H9 (cell line): ENCODE data around the gene SLC2A4RG. TPM values are rescaled to one million over a fixed set of nuclear protein-coding genes. Genes with fewer than 3 reads are reported as not detected.

ENCODE experiments used
- DNase-seq: peaks from one replicate; pipeline ENCODE4 v3.0.0-alpha.2; 2017
- H2AFZ ChIP-seq: one replicate; pipeline ENCODE4 v1.6.1; 2013; ENCODE audit warnings: mild to moderate bottlenecking, low read length, control low read depth, moderate library complexity
- H2AK5ac ChIP-seq: 2 replicates; pipeline ENCODE4 v1.6.1; 2013; ENCODE audit warnings: low read length, control low read depth, mixed read lengths; ENCODE audit not compliant: insufficient read length
- H2BK120ac ChIP-seq: one replicate; pipeline ENCODE4 v1.6.1; 2013; ENCODE audit warnings: low read depth, mild to moderate bottlenecking, low read length, control low read depth, inconsistent platforms; ENCODE audit not compliant: poor library complexity, severe bottlenecking
- H2BK12ac ChIP-seq: 2 replicates; pipeline ENCODE4 v1.6.1; 2013; ENCODE audit warnings: low read length, control low read depth, mixed read lengths, low read depth; ENCODE audit not compliant: insufficient read length
- H2BK15ac ChIP-seq: 2 replicates; pipeline ENCODE4 v1.6.1; 2013; ENCODE audit warnings: low read depth, low read length, control low read depth
- H2BK20ac ChIP-seq: one replicate; pipeline ENCODE4 v1.6.1; 2013; ENCODE audit warnings: low read depth, mild to moderate bottlenecking, low read length, control low read depth, inconsistent platforms; ENCODE audit not compliant: poor library complexity, severe bottlenecking
- H2BK5ac ChIP-seq: 2 replicates; pipeline ENCODE4 v1.6.1; 2013; ENCODE audit warnings: low read length, control low read depth, mixed read lengths; ENCODE audit not compliant: insufficient read length
- H3K14ac ChIP-seq: 2 replicates; pipeline ENCODE4 v1.6.1; 2013; ENCODE audit warnings: low read length, control low read depth; ENCODE audit not compliant: insufficient read depth
- H3K18ac ChIP-seq: 2 replicates; pipeline ENCODE4 v1.6.1; 2013; ENCODE audit warnings: low read depth, mild to moderate bottlenecking, mixed read lengths, low read length, control low read depth; ENCODE audit not compliant: insufficient read length
- H3K23ac ChIP-seq: 2 replicates; pipeline ENCODE4 v1.6.1; 2013; ENCODE audit warnings: low read length, control low read depth, mixed read lengths, low read depth; ENCODE audit not compliant: insufficient read length
- H3K23me2 ChIP-seq: 2 replicates; pipeline ENCODE4 v1.6.1; 2013; ENCODE audit warnings: low read depth, mild to moderate bottlenecking, mixed read lengths, low read length, control low read depth; ENCODE audit not compliant: insufficient read length, poor library complexity, severe bottlenecking
- H3K27ac ChIP-seq: 2 replicates; pipeline ENCODE4 v1.5.1; 2013; ENCODE audit warnings: low read length, control low read depth, mixed read lengths, low read depth; ENCODE audit not compliant: insufficient read length
- H3K27me3 ChIP-seq: 2 replicates; pipeline ENCODE4 v1.6.1; 2013; ENCODE audit warnings: low read length, control low read depth, inconsistent platforms; ENCODE audit not compliant: insufficient read depth
- H3K4ac ChIP-seq: 2 replicates; pipeline ENCODE4 v1.6.1; 2013; ENCODE audit warnings: low read depth, mild to moderate bottlenecking, control low read depth, inconsistent platforms, low read length, moderate library complexity
- H3K4me1 ChIP-seq: 2 replicates; pipeline ENCODE4 v1.6.1; 2013; ENCODE audit warnings: low read length, control low read depth, inconsistent platforms; ENCODE audit not compliant: insufficient read depth
- H3K4me2 ChIP-seq: 2 replicates; pipeline ENCODE4 v1.6.1; 2013; ENCODE audit warnings: low read length, control low read depth, mixed read lengths; ENCODE audit not compliant: insufficient read length, insufficient read depth
- H3K56ac ChIP-seq: 2 replicates; pipeline ENCODE4 v1.6.1; 2013; ENCODE audit warnings: low read depth, mild to moderate bottlenecking, mixed read lengths, low read length, control low read depth; ENCODE audit not compliant: insufficient read length
- H3K79me1 ChIP-seq: 2 replicates; pipeline ENCODE4 v1.6.1; 2013; ENCODE audit warnings: low read depth, mild to moderate bottlenecking, moderate library complexity, low read length, control low read depth, inconsistent platforms; ENCODE audit not compliant: insufficient read depth, poor library complexity, severe bottlenecking
- H3K79me2 ChIP-seq: 2 replicates; pipeline ENCODE4 v1.6.1; 2013; ENCODE audit warnings: low read length, control low read depth, inconsistent platforms; ENCODE audit not compliant: insufficient read depth
- H3K9ac ChIP-seq: 2 replicates; pipeline ENCODE4 v1.6.1; 2013; ENCODE audit warnings: low read length, control low read depth, mixed read lengths; ENCODE audit not compliant: insufficient read length; ENCODE audit errors: extremely low read depth
- H3K9me3 ChIP-seq: one replicate; pipeline ENCODE4 v1.6.1; 2013; ENCODE audit warnings: low read depth, low read length, inconsistent platforms; ENCODE audit not compliant: control insufficient read depth
- H3T11ph ChIP-seq: one replicate; pipeline ENCODE4 v1.6.1; 2013; ENCODE audit warnings: mild to moderate bottlenecking, low read length, control low read depth, inconsistent platforms
- H4K20me1 ChIP-seq: one replicate; pipeline ENCODE4 v1.6.1; 2013; ENCODE audit not compliant: control insufficient read depth, insufficient read length, insufficient read depth
- H4K5ac ChIP-seq: 2 replicates; pipeline ENCODE4 v1.6.1; 2013; ENCODE audit warnings: low read depth, mild to moderate bottlenecking, mixed read lengths, low read length, control low read depth; ENCODE audit not compliant: insufficient read length
- H4K8ac ChIP-seq: replicated peaks from 2 replicates; pipeline ENCODE4 v1.6.1; 2013; ENCODE audit warnings: low read length, control low read depth, mixed read lengths, low read depth; ENCODE audit not compliant: insufficient read length
- H4K91ac ChIP-seq: 2 replicates; pipeline ENCODE4 v1.6.1; 2013; ENCODE audit warnings: low read depth, mild to moderate bottlenecking, moderate library complexity, mixed read lengths, low read length, control low read depth; ENCODE audit not compliant: insufficient read length
- H3K27ac Mint-ChIP-seq, 3 experiments: 2 replicates in 2 of 3; 3 replicates in 1 of 3; pipeline ENCODE4 v1.8.0; 2020 to 2021; ENCODE audit warnings: mixed read lengths in 3 of 3, mild to moderate bottlenecking in 1 of 3, moderate library complexity in 1 of 3
- H3K27me3 Mint-ChIP-seq: 2 replicates; pipeline ENCODE4 v1.8.0; 2021; ENCODE audit warnings: low read depth, mild to moderate bottlenecking, moderate library complexity, mixed read lengths
- H3K36me3 Mint-ChIP-seq, 3 experiments: 2 replicates in 2 of 3; 3 replicates in 1 of 3; pipeline ENCODE4 v1.8.0; 2020 to 2021; ENCODE audit warnings: low read depth in 3 of 3, mixed read lengths in 3 of 3; ENCODE audit not compliant: insufficient read depth in 1 of 3
- H3K4me1 Mint-ChIP-seq, 2 experiments: 2 replicates each; pipeline ENCODE4 v1.8.0; 2020; ENCODE audit warnings: mixed read lengths in 2 of 2
- H3K4me3 Mint-ChIP-seq, 2 experiments: 2 replicates in 1 of 2; 3 replicates in 1 of 2; pipeline ENCODE4 v1.8.0; 2020 to 2021; ENCODE audit warnings: mild to moderate bottlenecking in 2 of 2, mixed read lengths in 2 of 2, moderate library complexity in 1 of 2
- H3K9me3 Mint-ChIP-seq, 2 experiments: 2 replicates in 1 of 2; 3 replicates in 1 of 2; pipeline ENCODE4 v1.8.0; 2020; ENCODE audit warnings: mild to moderate bottlenecking in 2 of 2, mixed read lengths in 2 of 2, moderate library complexity in 1 of 2
- WGBS: extraction: QIAGEN DNeasy Blood & Tissue Kit; methylation state at CpG from one replicate; pipeline ENCODE4 v1.1.7; 2013; ENCODE audit warnings: missing lambda C conversion rate, low lambda C conversion rate, mixed read lengths; ENCODE audit not compliant: insufficient read length; ENCODE audit errors: extremely low coverage; 5-methylcytosine and 5-hydroxymethylcytosine counted together
- total RNA-seq: library from RNA; stranded (reverse); gene quantifications from 2 replicates; pipeline ENCODE4 v1.2.1, GENCODE V29; 2021
- TF ChIP-seq, protein P1 (sequence below): fragments of 200-600 bp; sonication (generic); conservative IDR thresholded peaks from 3 replicates; pipeline ENCODE4 v1.8.0; 2021; ENCODE audit warnings: antibody characterized with exemption, mild to moderate bottlenecking

The SLC2A4RG gene
- total RNA-seq, 1 experiment from 2014 or later: 43.9 TPM

DNA sequence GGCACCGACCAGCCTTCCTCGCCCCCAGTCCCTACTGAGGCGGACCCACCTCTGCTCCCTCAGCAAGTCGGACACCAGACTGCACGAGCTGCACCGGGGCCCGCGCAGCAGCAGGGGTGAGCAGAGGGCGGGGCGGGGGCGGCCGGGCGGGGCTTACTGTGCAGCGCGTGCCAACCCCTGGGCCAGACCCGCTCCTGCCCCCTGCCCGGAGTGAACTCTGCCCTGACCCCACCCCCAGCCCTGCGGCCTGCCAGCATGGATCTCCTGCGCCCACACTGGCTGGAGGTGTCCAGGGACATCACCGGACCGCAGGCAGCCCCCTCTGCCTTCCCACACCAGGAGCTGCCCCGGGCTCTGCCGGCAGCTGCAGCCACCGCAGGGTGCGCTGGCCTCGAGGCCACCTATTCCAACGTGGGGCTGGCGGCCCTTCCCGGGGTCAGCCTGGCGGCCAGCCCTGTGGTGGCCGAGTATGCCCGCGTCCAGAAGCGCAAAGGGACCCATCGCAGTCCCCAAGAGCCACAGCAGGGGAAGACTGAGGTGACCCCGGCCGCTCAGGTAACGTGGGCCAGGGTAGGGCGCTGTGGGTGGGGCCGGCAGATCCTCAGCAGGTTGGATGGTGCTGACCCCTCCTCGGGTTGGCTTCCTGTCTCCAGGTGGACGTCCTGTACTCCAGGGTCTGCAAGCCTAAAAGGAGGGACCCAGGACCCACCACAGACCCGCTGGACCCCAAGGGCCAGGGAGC, 1.5 kb upstream of the SLC2A4RG start:
- H3K36me3 Mint-ChIP-seq: peaks cover 10 to 18% (median 10%) of the 10 kb centered on the region in 3 experiments; a peak in 6 of 7 replicates
- Histone ChIP-seq H4K8ac (no peak overlapping the region), H2BK5ac (no peak overlapping the region), H3K14ac (no peak overlapping the region), H3K23me2 (peaks cover 9% of the 10 kb centered on the region), H3K9ac (no peak overlapping the region), H2BK120ac (no peak overlapping the region), H3K4me2 (peak overlapping the region; percentile 37), H3K23ac (no peak overlapping the region), H3K4me1 (no peaks in the 10 kb centered on the region), H3K56ac (no peak overlapping the region), H2AFZ (no peak overlapping the region), H2AK5ac (no peak overlapping the region), H3K27me3 (no peaks in the 10 kb centered on the region), H3K9me3 (no peaks in the 10 kb centered on the region), H3T11ph (no peak overlapping the region), H3K79me2 (no peaks in the 10 kb centered on the region), H4K5ac (no peak overlapping the region), H3K18ac (no peak overlapping the region), H3K4ac (no peak overlapping the region), H3K27ac (no peak overlapping the region), H2BK15ac (no peak overlapping the region), H2BK20ac (no peak overlapping the region), H3K79me1 (no peaks in the 10 kb centered on the region), H4K20me1 (no peaks in the 10 kb centered on the region), H4K91ac (no peak overlapping the region), H2BK12ac (no peak overlapping the region)
- TF ChIP-seq, protein P1, sequence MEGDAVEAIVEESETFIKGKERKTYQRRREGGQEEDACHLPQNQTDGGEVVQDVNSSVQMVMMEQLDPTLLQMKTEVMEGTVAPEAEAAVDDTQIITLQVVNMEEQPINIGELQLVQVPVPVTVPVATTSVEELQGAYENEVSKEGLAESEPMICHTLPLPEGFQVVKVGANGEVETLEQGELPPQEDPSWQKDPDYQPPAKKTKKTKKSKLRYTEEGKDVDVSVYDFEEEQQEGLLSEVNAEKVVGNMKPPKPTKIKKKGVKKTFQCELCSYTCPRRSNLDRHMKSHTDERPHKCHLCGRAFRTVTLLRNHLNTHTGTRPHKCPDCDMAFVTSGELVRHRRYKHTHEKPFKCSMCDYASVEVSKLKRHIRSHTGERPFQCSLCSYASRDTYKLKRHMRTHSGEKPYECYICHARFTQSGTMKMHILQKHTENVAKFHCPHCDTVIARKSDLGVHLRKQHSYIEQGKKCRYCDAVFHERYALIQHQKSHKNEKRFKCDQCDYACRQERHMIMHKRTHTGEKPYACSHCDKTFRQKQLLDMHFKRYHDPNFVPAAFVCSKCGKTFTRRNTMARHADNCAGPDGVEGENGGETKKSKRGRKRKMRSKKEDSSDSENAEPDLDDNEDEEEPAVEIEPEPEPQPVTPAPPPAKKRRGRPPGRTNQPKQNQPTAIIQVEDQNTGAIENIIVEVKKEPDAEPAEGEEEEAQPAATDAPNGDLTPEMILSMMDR: no peak
- H3K4me1 Mint-ChIP-seq: peaks cover 0 to 2% of the 10 kb centered on the region in 2 experiments; a peak in 1 of 4 replicates
- no peak overlapping the region for H3K27ac Mint-ChIP-seq
- no peaks in the 10 kb centered on the region; the same call in 1 of the 2 replicates for H3K27me3 Mint-ChIP-seq
- H3K9me3 Mint-ChIP-seq: no peaks in the 10 kb centered on the region
- no CpG with 5 or more reads among the region's 43 CpGs for WGBS
- peak overlapping the region in 1 of 2 experiments; percentile 17; a peak in 1 of 5 replicates for H3K4me3 Mint-ChIP-seq
- DNase-seq: peak; percentile 54
